Panc1 (cell line): ENCODE measurements around the gene CDK5R1. TPM values are rescaled to one million over a fixed set of nuclear protein-coding genes. Genes with fewer than 3 reads are reported as not detected.

Source experiments
- ATAC-seq: fragments of 200-7000 bp; cut with Tn5 transposase; 2 replicates; pipeline ENCODE4 v1.9.1; 2020; ENCODE audit warnings: mild to moderate bottlenecking, moderate library complexity
- BruUV-seq: library from RNA; stranded (reverse); fragments of 400-500 nt; replicated peaks from 2 replicates; lab custom pipeline; 2021; lab: Mats Ljungman, UMichigan
- CTCF ChIA-PET: fragments of 300-600 bp; sonication (Branson Sonifier 250); formaldehyde crosslinking; loops from one replicate; lab custom pipeline; 2022; ENCODE audit warnings: antibody characterized with exemption; lab: Charles Lee
- POLR2A ChIA-PET: fragments of 300-600 bp; sonication (Branson Sonifier 250); formaldehyde crosslinking; loops from one replicate; lab custom pipeline; 2022; ENCODE audit warnings: antibody characterized with exemption; lab: Charles Lee
- DNase-seq: peaks from one replicate; pipeline ENCODE4 v3.0.0-alpha.2; 2010; ENCODE audit warnings: low read depth, low spot score
- H3K27ac ChIP-seq: 2 replicates; pipeline ENCODE4 v1.5.1; 2011; ENCODE audit warnings: mild to moderate bottlenecking, low read length, inconsistent platforms
- H3K27me3 ChIP-seq: fragments of 200-500 bp; sonication (Bioruptor generic); 2 replicates; pipeline ENCODE4 v1.6.0; 2014; ENCODE audit warnings: low read length, inconsistent platforms; ENCODE audit not compliant: control insufficient read depth, insufficient read depth
- H3K36me3 ChIP-seq: fragments of 200-500 bp; sonication (Bioruptor generic); 2 replicates; pipeline ENCODE4 v1.5.1; 2014; ENCODE audit warnings: inconsistent platforms, mild to moderate bottlenecking, low read length, moderate library complexity; ENCODE audit not compliant: control insufficient read depth, insufficient read depth
- H3K4me1 ChIP-seq: 2 replicates; pipeline ENCODE4 v1.5.1; 2011; ENCODE audit warnings: inconsistent platforms, mild to moderate bottlenecking, low read length, moderate library complexity; ENCODE audit not compliant: control insufficient read depth, insufficient read depth
- H3K4me3 ChIP-seq, 2 experiments: 2 replicates each; pipeline ENCODE4 v1.5.1; 2011 to 2012; ENCODE audit warnings: low read depth in 2 of 2, low read length in 2 of 2, mild to moderate bottlenecking in 2 of 2, inconsistent platforms in 1 of 2, moderate library complexity in 1 of 2
- H3K9me3 ChIP-seq: fragments of 200-500 bp; sonication (Bioruptor generic); 2 replicates; pipeline ENCODE4 v1.5.1; 2014; ENCODE audit warnings: low read depth, mild to moderate bottlenecking, inconsistent platforms, low read length, moderate library complexity; ENCODE audit not compliant: control insufficient read depth, insufficient read depth
- POLR2AphosphoS5 ChIP-seq: IDR thresholded peaks from 2 replicates; pipeline ENCODE4 v1.6.1; 2012; ENCODE audit warnings: mild to moderate bottlenecking, low read depth, low read length, moderate library complexity
- SIN3A ChIP-seq: IDR thresholded peaks from 2 replicates; pipeline ENCODE4 v1.6.1; 2012; ENCODE audit warnings: low read depth, mild to moderate bottlenecking, low read length, moderate library complexity, borderline replicate concordance; ENCODE audit not compliant: insufficient read depth
- TCF7L2 ChIP-seq: IDR thresholded peaks from 2 replicates; pipeline ENCODE4 v1.6.1; 2011; ENCODE audit warnings: mild to moderate bottlenecking, low read depth, low read length, inconsistent platforms
- in situ Hi-C: cut with HindIII; loops from 2 replicates; pipeline ENCODE4 v1.10.0; 2016; ENCODE audit warnings: low sequenced_read_pairs, low pct_unique_long_range_greater_than_20kb
- intact Hi-C: fragments of 100-400 bp; cut with micrococcal nuclease; formaldehyde crosslinking; loops from one replicate; pipeline ENCODE4 v1.10.0; 2022; ENCODE audit not compliant: unreplicated experiment
- total RNA-seq: library from RNA; stranded (reverse); gene quantifications from one replicate; pipeline ENCODE4 v1.2.1, GENCODE V29; 2021; ENCODE audit not compliant: unreplicated experiment
- TF ChIP-seq, protein P1 (sequence below), 2 experiments: IDR thresholded peaks; 2 replicates each; pipeline ENCODE4 v1.6.1; 2011 to 2012; ENCODE audit warnings: low read depth in 2 of 2, control low read depth in 1 of 2, low read length in 1 of 2, mild to moderate bottlenecking in 1 of 2, moderate library complexity in 1 of 2; ENCODE audit not compliant: insufficient read depth in 1 of 2
- TF ChIP-seq, protein P2 (sequence below): fragments of 450-650 bp; IDR thresholded peaks from 2 replicates; pipeline ENCODE4 v1.5.1; 2017; ENCODE audit warnings: mild to moderate bottlenecking

The CDK5R1 gene
- total RNA-seq, 1 experiment from 2014 or later: 7.9 TPM

DNA sequence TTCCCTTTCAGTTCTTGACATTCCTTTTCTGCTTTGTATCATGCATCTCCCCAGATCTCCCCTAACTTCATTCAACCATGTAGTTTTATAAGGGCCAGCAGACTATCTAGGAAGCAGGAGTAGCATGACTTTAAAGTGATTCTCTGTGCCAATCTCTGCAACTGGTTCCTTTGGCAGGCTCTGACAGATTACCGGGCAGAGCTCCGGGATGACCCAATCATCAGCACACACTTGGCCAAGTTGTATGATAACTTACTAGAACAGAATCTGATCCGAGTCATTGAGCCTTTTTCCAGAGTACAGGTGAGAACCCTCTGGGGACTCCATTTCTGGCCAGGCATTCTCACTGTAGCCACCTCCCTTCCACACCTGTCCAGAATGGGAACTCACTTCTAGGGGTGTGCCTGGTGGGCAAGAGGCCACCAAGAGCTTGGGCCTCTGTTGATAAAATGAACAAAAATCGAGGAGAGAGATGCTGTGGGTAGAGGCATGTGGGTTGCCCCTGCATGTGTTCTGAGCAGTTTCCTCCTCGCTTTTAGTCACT is 7.6 kb upstream of the CDK5R1 start:
- no peak for DNase-seq
- no peak for ATAC-seq
- intact Hi-C loops: no loop called here
- in situ Hi-C loops: no loop called here
- Histone ChIP-seq H3K4me3 (no peak overlapping the region), H3K4me1 (peaks cover 13% of the 10 kb centered on the region), H3K9me3 (no peaks in the 10 kb centered on the region), H3K27ac (no peak overlapping the region), H3K27me3 (no peaks in the 10 kb centered on the region), H3K36me3 (peaks cover 52% of the 10 kb centered on the region)
- TF ChIP-seq, protein P1, sequence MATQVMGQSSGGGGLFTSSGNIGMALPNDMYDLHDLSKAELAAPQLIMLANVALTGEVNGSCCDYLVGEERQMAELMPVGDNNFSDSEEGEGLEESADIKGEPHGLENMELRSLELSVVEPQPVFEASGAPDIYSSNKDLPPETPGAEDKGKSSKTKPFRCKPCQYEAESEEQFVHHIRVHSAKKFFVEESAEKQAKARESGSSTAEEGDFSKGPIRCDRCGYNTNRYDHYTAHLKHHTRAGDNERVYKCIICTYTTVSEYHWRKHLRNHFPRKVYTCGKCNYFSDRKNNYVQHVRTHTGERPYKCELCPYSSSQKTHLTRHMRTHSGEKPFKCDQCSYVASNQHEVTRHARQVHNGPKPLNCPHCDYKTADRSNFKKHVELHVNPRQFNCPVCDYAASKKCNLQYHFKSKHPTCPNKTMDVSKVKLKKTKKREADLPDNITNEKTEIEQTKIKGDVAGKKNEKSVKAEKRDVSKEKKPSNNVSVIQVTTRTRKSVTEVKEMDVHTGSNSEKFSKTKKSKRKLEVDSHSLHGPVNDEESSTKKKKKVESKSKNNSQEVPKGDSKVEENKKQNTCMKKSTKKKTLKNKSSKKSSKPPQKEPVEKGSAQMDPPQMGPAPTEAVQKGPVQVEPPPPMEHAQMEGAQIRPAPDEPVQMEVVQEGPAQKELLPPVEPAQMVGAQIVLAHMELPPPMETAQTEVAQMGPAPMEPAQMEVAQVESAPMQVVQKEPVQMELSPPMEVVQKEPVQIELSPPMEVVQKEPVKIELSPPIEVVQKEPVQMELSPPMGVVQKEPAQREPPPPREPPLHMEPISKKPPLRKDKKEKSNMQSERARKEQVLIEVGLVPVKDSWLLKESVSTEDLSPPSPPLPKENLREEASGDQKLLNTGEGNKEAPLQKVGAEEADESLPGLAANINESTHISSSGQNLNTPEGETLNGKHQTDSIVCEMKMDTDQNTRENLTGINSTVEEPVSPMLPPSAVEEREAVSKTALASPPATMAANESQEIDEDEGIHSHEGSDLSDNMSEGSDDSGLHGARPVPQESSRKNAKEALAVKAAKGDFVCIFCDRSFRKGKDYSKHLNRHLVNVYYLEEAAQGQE (IDR thresholded peaks at IDR 0.05; ENCODE audit: insufficient read depth in 1 of 2, low read depth in 2 of 2, low read length in 1 of 2): no peak
- no peak for TF ChIP-seq POLR2AphosphoS5
- TF ChIP-seq SIN3A: no peak
- TF ChIP-seq, protein P2, sequence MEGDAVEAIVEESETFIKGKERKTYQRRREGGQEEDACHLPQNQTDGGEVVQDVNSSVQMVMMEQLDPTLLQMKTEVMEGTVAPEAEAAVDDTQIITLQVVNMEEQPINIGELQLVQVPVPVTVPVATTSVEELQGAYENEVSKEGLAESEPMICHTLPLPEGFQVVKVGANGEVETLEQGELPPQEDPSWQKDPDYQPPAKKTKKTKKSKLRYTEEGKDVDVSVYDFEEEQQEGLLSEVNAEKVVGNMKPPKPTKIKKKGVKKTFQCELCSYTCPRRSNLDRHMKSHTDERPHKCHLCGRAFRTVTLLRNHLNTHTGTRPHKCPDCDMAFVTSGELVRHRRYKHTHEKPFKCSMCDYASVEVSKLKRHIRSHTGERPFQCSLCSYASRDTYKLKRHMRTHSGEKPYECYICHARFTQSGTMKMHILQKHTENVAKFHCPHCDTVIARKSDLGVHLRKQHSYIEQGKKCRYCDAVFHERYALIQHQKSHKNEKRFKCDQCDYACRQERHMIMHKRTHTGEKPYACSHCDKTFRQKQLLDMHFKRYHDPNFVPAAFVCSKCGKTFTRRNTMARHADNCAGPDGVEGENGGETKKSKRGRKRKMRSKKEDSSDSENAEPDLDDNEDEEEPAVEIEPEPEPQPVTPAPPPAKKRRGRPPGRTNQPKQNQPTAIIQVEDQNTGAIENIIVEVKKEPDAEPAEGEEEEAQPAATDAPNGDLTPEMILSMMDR: no peak
- no peak for TF ChIP-seq TCF7L2
- no TSS peak for BruUV-seq
- ChIA-PET POLR2A (no interaction called here), CTCF (no interaction called here)

DNA sequence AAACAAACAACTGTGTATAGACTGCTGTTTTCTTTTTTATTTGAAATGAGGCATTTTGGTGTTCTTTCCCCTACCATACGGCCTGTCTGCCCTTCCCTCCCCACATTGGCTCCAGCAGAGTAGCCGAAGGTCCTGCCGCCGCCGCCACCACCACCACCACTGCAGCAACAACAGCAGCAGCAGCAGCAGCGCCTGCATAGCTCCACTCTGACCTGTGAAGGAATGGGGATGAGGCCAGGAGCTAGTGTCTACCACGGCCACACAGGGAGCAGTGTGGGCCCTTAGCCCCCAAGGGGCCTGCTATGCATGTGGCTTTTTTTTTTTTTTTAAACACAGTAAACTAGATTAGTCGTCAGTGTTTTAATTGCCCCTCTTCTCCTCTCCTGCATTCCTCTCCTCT is 5.6 kb upstream of the CDK5R1 start:
- ATAC-seq (no peak), DNase-seq (no peak)
- no peak overlapping the region for H3K27ac ChIP-seq
- H3K4me3 ChIP-seq: no peak overlapping the region
- peaks cover 39% of the 10 kb centered on the region for H3K36me3 ChIP-seq
- peaks cover 20% of the 10 kb centered on the region for H3K4me1 ChIP-seq
- in situ Hi-C loops (no loop called here), intact Hi-C loops (loop anchor here (5.0 kb wide), 1 partner anchor 271 kb away; no protein-coding TSS in a partner anchor)
- POLR2A ChIA-PET: no interaction called here
- no peaks in the 10 kb centered on the region for H3K9me3 ChIP-seq
- H3K27me3 ChIP-seq: no peaks in the 10 kb centered on the region
- BruUV-seq: TSS peak; percentile 63
- CTCF ChIA-PET: no interaction called here
- TF ChIP-seq, protein P2: no peak
- TF ChIP-seq POLR2AphosphoS5 (no peak), TCF7L2 (no peak), SIN3A (no peak)
- TF ChIP-seq, protein P1 (IDR thresholded peaks at IDR 0.05; ENCODE audit: insufficient read depth in 1 of 2, low read depth in 2 of 2, low read length in 1 of 2): no peak
